Stimulated activated CD8-positive, alpha-beta memory T cell treated with anti-CD3 and anti-CD28 coated beads, Interleukin-4, amount 100 ng/mL, for 4 hours (primary cell): Measurements from ENCODE around the gene TOMM20.
"Not testable (repeated sequence)": the region's sequence is repeated elsewhere in the genome, so short reads cannot be mapped to it uniquely, and the experiment has no call there.

Source experiments
- DNase-seq, 2 donors: peaks; one replicate each; pipeline ENCODE4 v3.0.0-alpha.2; 2020; ENCODE audit warnings: low read depth in 2 of 2, low spot score in 1 of 2

Gene TOMM20

DNA sequence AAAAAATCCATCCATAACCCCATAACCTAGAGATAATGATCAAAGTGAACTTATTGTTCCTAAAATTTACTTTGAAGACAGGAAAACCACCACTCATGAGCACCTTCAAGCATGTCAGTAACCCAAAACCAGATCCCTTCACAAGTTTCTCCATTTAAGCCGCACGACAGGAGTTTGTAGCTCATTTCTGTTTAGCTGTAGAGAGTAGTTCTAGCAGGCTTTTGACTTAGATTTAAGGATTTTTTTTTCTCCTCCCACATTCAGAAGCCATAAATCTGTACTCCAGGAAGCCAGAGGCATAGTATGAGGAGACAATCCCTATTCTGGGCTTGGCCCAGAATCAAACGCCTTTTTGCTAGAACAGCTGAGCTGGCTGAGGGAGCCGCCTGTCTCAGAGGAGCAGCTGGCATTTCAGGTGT, 25.6 kb downstream of the TOMM20 start:
- DNase-seq: no peak

DNA sequence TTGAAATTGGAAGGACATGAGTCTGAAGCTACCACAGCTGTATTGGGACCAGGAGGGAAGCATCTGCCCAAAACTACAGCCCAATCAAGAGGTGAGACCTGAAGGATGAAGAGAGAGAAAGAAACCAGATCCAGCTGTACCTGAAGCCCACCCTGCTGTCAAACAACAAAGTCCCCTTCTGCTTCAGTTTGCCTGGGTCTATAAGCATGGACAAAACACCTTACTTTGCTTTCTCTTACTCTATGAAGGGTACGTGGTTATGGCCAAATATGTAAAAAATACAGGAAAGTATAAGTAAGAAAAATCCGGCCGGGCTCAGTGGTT, 26.4 kb downstream of the TOMM20 start:
- no peak for DNase-seq

DNA sequence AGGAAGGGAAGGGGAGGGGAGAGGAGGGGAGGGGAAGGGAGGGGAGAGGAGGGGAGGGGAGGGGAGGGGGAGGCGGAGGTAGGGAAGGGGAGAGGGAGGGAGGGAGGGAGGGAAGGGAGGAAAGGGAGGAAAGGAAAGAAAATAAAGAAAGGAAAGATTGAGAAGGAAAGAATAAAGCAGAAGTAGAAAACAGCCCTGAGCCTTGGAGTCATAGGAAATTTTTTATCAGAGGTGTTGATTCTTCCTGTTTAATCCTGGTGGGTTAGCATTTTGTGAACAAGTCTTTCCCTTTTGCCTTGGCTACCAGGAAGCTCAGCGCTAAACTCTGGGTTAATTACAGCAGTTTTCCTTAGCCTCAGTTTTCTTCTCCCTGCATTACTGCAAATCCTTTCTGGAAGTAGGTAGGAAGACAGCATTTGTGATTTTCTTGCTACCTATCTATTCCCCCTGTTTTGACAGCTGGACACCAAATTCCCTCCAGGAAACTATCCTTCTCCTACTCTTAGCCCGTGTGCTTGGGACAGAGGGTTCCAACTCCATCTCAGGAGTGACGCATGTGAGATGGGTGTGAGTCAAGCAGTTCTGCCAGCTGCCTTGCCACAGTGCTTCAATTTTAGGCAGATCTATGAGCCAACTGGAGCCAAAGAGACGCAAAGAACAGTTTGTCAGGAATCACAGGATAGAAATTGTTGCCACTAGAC, 26.9 kb downstream of the TOMM20 start:
- no peak for DNase-seq

DNA sequence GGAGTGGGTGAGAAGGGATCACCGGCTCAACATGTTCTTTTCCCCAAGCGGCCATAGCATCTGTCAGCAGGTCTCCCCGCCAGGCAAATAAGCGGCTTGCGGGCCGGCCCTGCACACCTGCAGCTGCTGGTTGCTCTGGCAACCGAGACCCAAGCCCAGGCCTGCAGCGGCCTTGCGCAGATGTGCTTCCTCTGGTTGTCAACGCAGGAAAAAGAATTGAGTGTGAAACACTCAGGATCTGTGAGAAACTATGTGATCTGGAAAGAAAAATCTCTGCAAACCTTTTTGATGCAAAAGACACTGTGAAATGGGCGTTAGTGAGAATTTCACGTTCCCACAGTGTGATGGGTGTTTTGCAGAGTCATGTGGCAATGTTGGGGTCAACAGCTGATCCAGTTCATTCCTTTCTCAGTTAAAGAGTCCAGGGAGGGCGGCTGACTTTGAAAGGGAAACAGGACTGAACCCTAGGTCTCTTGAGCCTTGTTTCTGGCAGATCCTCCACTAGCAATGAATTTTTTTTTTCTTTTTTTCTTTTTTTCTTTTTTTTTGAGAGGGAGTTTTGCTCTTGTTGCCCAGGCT, 28.4 kb downstream of the TOMM20 start:
- DNase-seq: no peak

DNA sequence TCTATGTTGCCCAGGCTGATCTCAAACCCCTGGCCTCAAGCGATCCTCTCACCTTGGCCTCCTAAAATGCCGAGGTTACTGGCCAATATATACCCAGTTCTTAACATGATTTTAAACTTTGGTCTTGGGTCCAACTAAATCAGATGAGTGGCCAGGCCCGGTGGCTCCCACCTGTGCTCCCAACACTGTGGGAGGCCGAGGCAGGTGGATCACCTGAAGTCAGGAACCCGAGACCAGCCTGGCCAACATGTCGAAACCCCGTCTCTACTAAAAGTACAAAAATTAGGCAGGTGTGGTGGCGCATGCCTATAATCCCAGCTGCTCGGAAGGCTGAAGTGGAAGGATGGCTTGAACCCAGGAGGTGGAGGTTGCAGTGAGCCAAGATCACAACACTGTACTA, 29.6 kb downstream of the TOMM20 start:
- no peak for DNase-seq

DNA sequence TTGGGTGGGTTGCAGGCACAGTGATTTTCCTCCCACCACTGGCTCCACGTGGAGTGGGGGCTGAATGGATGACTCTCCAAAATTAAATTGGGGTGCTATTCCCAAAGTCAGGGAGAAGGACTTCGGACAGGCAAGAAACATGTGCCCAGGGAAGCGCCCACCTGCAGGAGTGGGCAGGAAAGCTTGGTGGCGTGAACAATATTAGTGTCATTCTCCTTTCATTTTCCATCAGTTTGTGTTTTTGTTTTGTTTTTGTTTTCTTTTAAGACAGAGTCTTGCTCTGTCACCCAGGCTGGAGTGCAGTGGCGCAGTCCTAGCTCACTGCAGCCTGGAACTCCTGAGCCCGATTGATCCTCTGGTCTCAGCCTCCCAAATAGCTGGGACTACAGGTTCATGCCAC, 30.1 kb downstream of the TOMM20 start:
- no peak for DNase-seq

DNA sequence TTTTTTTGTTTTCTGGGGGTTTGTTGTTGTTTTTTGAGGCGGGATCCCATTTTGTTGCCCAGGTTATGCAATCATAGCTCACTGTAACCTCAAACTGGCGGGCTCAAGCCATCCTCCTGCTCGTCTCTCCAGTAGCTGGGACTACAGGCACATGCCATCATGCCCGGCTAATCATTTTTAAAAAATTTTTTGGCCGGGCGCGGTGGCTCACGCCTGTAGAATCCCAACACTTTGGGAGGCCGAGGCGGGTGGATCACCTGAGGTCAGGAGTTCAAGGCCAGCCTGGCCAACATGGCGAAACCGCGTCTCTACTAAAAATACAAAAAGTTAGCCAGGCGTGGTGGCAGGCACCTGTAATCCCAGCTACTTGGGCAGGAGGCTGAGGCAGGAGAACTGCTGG, 31.1 kb downstream of the TOMM20 start:
- not testable (repeated sequence) for DNase-seq

DNA sequence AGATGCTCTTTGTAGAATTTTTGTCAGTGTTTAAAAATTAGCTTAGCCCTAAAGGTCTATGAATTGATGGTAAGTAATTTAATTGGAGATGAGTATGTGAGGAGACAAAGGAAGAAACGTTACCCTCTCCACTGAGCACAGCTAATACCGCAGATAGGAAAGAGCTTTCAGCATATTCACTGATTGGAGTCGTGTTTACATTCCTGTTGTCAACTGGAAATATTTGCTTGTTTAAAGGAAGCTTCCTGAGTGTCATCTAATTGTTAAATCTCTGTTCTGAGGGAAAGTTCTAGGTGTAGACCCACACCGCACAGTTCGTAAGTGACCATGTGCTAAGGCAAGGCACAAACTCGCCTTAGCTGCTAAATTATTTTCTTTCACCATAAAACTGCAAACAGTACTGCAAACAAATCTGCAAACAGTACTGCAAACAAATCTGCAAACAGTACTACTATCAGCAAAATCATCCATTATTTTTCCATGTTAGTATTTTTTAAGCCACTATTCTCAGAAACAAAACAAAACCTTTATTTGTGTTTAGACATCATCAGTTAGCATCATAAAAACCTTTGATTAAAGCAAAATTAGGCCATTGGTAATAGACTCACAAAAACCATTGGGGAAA, 32.6 kb downstream of the TOMM20 start:
- no peak for DNase-seq

DNA sequence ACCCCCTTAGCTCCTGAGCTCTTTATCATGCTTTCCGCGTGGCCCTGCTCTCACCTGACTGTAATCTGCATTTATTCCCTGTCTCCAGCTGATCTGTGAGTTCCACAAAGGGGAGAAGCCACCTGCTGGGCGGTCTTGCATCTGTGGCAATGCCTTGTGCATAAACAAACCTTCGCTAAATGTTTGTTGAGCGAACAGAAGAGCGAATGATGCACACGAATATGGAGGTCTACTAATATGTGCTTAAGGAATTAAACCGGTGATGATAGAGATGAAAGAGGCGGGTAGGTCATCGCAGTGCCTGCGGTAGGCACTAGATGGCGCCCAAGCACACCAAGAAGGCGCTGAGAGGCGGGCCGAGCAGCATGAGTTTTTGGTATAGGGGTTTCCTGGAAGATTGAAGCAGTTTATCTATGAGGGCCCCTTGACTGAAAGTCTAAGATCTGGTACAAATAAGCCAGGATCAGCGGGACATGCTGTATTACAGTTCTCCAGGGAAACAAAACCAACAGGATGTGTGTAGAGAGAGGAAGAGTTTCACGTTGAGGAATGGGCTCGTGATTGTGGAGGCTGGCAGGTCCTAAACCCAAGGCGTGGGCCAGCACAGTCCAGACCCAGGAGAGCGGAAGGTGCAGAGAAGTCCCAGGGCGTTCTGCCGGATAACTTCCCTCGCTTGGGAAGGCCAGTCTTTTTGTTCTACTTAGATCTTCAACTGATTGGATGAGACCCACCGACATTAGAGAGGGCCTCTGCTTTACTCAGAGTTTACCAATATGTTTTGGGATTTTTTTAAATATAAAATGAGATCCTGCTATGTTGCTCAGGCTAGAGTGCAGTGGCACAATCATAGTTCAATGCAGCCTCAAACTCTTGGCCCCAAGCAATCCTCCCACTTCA, 34.7 kb downstream of the TOMM20 start:
- peak; percentile 58 to 71 for DNase-seq

DNA sequence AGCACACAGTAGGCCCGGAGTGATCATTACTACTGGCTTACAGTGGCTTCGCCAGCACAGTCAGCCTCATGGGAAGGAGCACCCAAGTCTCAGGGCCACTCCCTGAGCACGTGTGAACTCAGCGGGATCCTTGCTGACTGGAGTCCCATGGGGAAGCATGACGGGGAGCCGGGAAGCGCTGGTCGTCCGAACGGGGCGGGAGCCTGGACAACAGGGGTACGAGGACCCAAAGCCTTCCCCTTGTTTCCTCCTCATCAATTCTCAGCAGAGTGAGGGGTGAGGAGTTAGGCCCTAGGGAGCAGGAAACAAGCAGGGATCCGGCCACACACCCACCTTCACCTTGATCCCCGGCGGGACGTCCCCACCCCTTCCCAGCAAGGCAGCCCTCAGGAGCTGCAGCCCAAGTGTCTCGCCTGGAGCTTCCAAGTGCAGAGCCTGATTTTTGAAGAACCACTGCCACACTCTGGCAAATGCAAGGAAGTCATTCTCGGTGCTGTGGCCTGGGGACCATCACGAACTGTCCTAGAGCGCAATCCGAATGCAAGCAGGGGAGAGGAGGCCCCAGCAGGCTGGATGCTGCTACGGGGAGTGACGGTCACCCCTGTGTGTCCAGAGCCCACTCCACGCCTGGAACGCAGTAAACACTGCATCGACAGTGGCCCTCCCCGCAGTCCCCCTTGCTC, 35.5 kb downstream of the TOMM20 start:
- DNase-seq: no peak

DNA sequence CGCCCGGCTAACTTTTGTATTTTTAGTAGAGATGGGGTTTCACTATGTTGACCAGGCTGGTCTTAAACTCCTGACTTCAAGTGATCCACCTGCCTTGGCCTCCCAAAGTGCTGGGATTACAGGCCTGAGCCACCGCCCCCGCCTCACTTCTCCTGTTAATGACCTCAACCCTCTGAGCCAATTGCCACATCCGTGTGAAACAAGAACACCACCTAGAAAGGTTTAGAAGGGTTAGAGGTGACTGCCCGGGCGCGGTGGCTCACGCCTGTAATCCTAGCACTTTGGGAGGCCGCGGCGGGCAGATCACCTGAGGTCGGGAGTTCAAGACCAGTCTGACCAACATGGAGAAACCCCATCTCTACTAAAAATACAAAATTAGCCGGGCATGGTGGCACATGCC, 36.2 kb downstream of the TOMM20 start:
- DNase-seq: not testable (repeated sequence)

DNA sequence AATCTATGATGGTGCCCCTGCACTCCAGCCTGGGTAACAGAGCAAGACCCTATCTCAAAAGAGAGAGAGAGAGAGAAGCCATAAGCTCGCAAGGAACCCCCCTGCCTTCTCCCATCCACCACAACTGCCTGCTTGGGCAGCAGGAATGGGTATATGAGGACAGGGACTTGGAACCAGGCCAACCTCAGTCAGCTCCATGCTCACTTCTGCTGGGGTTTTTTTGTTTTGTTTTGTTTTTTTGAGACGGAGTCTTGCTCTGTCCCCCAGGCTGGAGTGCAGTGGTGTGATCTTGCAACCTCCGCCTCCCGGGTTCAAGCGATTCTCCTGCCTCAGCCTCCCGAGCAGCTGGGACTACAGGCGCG, 36.6 kb downstream of the TOMM20 start:
- not testable (repeated sequence) for DNase-seq

DNA sequence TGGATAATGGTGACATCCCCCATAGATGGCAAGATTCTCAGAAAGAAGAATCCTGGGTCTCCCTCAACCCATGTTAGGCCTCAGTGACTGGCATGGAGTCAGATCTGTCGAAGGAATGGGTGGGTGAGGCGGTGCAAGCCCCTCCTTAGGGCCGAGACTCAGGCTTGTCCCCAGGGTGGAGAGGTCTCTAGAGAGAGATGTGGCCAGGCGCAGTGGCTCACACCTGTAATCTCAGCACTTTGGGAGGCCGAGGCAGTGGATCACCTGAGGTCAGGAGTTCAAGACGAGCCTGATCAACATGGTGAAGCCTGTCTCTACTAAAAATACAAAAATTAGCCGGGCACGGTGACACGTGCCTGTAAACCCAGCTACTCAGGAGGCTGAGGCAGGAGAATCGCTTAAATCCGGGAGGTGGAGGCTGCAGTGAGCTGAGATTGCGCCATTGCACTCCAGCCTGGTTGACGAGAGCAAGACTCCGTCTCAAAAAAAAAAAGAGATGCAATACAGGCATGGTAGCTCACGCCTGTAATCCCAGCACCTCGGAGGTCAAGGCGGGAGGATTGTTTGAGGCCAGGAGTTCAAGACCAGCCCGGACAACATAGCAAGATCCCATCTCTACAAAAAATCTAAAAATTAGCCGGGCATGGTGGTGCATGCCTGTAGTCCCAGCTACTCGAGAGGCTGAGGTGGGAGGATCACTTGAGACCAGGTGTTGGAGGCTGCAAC, 37.2 kb downstream of the TOMM20 start:
- DNase-seq: not testable (repeated sequence)

DNA sequence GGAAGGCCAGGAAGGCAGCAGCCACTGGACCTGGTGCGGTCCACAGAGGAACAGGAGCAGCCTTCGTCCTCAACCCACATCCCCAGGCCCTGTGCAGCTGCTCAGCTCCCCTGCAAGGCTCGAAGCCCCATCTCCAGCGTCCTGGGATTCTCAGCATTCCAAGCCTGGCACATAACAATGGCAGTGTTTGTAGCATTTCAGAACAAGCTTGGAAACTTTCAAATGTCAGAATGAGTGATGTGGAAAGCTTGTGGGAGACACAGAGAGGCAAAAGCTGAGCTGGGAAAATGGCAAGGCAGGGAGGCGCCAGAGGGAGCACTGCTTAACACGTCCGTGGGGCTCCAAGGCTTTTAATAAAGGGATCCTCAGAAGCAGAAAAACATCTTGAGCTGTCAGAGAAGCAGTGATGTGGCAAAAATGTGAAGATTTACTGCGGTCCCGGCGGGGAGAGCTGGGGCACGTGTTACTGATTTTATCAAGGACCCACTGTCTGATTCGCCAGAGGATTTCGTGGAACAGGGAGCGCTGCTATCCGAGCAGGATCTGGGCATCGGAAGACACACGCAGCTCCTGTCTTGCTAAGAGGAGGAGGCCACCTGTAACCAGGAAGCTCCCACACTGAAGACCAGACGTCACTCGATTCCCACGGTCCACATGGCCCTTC, 38.1 kb downstream of the TOMM20 start:
- no peak for DNase-seq

DNA sequence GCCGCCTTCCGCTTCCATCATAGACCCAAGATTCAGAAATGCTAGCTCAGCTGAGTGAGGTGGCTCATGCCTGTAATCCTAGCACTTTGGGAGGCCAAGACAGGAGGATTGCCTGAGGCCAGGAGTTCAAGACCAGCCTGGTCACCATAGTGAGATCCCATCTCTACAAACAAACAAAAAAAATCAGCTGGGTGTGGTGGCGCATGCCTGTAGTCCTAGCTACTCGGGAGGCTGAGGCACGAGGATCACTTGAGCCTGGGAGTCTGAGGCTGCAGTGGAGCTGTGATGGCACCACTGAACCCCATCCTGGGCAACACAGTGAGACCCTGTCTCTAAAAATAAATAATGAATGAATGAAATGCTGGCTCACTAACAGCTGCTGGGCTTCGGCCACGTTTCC, 39.7 kb downstream of the TOMM20 start:
- DNase-seq: no peak

DNA sequence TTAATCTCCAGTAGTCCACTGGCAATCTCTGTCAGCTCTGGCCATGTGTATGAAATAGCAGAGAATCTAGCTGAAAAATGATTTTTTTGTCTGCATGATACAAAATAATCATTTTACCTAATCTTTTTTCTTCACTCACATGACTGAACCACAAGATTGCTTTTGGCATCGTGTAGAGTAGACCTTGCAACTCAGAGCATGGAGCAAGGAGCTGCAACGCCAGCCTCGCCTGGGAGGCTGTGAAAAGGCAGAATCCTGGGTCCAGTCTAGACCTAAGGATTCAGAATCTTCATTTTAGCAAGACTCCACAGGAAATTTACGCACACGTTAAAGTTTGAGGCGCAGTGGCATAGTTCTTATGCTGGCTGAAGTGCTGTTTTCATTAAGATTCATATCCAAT, 40.2 kb downstream of the TOMM20 start:
- no peak for DNase-seq

DNA sequence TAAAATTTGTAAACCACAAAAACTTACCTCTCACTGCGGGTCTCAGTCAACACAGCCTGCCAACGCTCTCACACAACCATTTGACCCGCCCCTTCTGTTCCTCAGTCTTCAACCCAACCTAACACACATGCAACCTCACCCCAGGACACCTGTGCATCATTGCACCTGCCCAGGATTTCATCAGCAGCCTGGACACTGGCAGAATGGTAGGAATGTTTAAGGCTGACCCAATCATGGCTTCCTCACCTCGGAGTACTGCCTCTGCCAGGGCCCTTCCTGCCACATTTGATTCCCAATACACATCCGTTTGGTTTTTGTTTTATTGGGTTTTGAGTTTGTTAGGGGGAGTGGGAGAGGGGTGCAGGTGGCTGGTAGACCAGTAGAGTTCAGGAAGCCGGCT, 40.7 kb downstream of the TOMM20 start:
- no peak for DNase-seq

DNA sequence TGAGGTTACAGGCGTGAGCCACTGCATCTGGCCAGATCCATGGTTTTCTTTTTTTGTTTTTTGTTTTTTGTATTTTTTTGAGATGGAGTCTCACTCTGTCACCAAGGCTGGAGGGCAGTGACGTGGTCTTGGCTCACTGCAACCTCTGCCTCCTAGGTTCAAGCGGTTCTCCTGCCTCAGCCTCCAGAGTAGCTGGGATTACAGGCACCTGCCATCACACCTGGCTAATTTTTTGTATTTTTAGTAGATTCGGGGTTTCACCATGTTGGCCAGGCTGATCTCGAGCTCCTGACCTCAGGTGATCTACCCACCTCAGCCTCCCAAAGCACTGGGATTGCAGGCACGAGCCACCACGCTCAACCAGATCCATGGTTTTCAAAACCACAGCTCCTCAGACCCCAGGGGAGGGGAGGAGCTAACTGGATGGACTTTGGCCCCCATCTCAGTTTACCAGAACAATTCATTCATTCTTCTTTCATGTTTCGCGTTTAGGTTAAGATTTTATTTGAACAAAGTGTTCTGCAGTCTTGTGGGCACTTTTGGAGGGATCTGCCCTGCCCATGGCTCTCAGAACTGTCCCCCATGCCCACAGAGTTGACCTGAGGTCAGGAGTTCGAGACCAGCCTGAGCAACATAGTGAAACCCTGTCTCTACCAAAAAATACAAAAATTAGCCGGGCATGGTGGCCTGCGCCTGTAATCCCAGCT, 43.1 kb downstream of the TOMM20 start:
- DNase-seq: not testable (repeated sequence)

DNA sequence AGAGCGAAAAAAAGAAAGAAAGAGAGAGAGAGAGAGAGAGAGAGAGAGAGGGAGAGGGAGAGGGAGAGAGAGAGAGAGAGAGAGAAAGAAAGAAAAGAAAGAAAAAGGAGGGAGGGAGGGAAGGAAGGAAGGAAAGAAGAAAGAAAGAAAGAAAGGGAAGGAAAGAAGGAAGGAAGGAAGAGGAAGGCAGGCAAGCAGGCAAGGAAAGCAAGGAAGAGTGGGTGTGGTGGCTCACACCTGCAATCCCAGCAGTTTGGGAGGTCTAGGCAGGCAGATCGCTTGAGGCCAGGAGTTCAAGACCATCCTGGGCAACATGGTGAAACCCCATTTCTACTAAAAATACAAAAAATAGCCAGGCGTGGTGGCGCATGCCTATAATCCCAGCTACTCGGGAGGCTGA, 47.8 kb downstream of the TOMM20 start:
- DNase-seq: not testable (repeated sequence)

DNA sequence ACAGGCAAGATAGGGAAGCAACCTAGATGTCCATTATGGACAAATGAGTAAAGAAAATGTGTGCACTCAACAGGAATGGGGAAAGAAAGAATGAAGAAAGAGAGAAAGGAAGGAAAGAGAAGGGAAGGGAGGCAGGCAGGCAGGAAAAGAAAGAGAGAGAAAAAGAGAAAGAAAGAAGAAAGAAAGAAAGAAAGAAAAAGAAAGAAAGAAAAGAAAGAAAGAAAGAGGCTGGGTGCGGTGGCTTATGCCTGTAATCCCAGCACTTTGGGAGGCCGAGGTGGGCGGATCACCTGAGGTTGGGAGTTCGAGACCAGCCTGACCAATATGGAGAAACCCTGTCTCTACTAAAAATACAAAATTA, 48.4 kb downstream of the TOMM20 start:
- not testable (repeated sequence) for DNase-seq
